Stimulated activated CD4-positive, alpha-beta T cell treated with anti-CD3 and anti-CD28 coated beads, Interleukin-12 subunit alpha, Interleukin-12 subunit beta, amount 100 ng/mL, for 24 hours (primary cell): ENCODE results near the gene WDR59.

Experiments
- DNase-seq, 2 experiments: peaks; one replicate each; pipeline ENCODE4 v3.0.0-alpha.2; 2020; ENCODE audit warnings: low read depth in 2 of 2

Gene WDR59

GRCh38 chr16:74903120-74903519 lies 81.8 kb downstream of the WDR59 start:
- no peak for DNase-seq

DNA sequence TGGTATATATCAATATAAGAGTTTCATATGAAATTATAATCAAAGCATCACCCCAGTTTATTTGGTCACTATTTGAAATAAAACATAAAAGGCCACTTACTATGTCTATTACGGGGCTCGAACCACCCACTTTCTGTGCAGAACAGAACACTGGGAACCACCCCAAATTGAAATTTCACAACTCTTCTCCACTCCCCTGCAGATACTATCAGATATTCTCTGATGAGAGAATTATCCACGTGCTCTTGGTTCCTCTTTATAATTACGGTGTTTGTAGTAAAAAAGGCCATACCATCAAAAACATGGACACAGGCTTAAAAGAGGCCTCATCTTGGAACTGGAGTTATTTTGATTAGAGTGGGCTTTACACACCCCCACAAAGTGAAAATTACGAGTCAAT lies 82.8 kb downstream of the WDR59 start:
- DNase-seq = no peak

GRCh38 chr16:74901606-74902005 lies 83.3 kb downstream of the WDR59 start:
- DNase-seq = no peak

DNA sequence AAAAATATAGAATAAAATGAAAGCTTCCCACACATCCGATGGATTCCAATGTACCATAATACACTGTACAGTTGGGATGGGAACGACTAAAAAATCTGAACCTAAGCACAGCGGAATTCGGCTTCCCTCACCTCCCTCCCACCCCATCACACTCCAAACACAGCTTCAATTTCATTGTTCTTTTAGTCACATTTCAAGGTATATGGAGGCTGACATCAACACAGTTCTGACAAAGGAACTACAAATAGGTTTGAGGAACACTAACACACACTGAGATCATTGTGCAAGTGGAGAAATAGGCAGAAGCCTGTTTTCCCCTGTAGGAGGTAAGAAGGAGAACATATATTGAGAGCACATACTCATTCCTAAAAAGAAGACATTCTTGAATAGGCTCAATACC lies 85.1 kb downstream of the WDR59 start:
- no peak for DNase-seq

- DNase-seq = no peak
Measured at GRCh38 chr16:74898659-74899058, 86.3 kb downstream of the WDR59 start.

DNA sequence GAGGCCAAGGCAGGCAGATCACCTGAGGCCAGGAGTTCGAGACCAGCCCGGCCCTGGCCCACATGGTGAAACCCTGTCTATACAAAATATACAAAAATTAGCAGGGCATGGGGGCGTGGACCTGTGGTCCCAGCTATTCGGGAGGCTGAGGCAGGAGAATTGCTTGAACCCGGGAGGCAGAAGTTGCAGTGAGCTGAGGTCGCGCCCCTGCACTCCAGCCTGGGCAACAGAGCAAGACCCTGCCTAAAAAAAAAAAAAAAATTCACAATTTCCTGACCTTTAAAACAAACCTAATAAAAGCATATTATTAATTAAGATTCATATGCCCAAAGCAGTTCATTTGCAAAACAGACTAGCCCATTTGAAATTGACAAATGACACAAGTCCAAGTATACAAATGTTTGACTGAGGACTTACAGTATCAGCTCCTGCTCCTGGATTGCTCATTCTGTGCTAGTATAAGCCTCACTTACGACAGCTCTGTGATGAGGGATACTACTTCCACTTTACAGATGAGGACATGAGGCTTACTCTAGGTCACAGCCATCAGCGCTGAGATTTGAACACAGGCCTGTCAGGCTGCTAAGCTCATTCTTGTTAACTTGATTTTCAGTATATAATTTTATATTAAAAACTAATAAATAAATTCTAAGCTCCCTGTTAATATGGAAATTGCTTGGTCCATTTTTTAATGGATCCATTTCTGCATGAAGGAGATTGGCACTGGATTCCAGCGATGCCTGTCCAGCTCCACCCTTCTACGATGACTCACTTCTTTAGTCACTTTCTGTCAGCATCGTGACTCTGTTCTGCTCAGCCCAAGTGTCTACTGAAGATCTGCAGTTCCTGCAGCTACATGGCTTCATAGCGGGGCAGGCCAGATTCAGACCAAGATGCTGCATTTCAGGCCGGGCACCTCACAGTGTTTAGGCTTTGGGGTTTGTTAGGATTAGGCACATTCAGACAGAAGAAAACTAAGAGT lies 88.2 kb downstream of the WDR59 start:
- no peak for DNase-seq

DNA sequence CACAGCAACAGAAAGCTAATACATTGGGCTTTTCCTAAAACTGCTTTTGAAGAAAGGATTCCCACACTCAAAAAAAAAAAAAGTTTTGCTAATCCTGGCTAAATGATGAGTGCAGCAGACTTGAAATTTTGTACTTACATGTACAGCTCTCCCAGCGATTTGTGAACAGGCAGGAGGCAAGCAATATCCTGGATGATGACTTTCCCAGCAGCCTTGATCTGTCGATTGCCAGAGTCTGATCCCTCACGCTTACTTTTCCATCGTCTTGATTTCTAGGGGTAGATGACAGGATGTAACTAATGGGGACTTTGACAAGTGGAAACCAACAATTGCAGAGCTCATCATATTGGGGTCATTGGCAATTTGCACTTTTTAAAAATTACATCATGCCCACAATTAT lies 91.4 kb downstream of the WDR59 start:
- DNase-seq = no peak

DNA sequence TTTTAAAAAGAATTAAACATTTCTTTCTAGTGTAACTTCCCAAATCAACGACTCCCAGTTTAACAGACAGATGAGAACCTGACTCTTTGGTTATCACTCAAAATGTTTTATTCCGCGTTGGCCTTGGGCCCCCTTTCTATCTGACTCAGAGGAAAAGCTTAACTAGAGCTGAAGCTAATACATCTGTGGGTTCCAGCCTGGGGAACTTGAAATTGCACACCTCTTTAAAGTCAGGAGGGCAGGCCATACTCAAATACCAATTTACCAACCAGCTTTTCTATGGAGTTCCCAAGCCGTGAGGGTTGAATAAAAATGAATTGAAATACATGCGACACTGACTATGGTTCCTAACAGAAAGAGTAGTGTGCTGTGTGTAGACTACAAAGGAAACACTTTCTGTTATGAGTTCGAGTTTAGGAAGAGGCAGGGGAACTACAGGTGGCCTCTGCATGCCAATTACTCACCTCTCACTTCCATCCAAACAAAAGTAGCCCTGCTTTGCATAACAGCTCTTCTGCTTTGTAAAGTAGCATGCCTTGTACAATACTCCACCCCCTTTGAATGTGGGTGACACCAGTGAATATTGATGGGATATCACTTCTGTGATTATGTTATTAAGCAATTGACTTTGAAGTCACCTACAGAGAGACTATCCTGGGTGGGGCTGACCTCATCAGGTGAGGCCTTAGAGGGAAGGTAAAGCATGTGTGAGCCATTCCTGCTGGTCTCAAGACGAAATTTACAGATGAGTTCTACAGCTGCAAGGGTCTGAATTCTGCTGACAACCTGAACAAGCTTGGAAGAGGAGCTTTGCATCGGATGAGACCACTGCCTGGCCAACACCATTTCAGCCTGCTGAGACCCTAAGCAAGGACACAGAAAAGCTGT lies 92.1 kb downstream of the WDR59 start:
- DNase-seq = no peak

GRCh38 chr16:74888888-74889287 lies 96.0 kb downstream of the WDR59 start:
- no peak for DNase-seq

GRCh38 chr16:74888232-74888862 lies 96.6 kb downstream of the WDR59 start:
- no peak for DNase-seq

DNA sequence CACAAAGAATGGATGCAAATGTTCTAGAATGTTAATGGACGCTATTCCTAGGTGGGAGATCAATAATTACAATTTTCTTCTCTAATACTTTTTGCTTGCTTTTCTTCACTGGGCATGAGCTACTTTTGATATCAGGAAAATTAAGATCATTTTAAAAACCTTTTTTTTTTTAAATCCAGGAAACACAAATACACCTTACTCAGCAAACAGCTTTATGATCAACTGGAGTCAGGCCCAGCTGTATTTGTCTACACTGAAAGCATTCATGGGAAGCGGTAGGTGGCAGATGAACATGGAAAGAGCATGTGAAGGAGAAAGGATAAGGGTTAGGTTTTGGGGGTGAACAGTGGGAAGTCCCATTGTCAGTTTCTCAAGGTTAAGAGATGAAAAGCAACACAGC lies 97.8 kb downstream of the WDR59 start:
- no peak for DNase-seq

GRCh38 chr16:74877706-74878105 lies 107.2 kb downstream of the WDR59 start:
- DNase-seq = no peak

DNA sequence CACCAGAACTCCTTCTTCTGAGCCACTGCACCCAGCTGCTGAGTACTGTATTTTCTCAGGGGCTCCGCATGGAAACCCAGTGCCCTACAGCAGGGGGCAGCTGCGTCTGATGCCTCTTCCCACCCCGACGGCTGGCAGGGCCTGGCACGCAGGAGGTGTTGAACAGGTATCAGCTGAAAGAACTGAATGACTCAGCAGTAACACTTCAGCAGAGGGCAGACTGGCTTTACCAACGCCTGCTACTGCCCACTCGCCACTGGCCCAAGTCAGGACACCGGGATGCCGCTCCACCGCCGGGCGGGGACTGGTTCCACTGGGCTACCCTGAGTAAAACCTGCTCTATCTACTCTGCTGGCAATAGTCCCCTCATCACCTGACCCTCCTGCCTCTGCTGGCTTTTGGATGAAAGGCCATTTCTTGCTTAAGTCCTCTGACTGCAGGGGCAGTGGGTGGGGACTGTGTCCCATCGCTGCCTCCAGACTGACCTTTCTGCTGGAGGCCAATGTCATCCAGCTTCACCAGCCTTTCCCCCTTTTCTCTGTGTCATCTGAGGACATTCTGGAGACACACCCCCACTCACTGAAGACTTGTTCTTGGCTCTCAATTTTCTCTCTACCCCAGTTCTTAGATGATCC lies 109.9 kb downstream of the WDR59 start:
- no peak for DNase-seq

DNA sequence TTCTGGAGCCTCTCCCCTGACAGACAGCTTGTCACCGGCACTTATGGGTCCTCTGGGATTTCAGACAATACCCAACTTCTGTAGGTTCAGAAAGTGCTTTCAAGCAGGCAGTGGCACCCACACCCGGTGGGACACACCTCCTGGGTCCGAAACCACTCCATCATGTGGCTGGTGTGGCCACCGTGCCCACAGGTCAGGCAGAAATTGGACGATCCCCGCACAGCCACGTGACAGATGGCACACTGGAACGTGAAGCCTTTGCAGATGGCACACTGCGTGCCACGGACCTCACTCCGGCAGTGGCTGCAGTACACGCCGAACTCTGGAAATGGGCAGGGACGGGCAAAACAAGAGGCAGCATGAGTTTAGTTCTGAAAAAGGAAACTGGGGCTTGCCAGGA lies 110.8 kb downstream of the WDR59 start:
- no peak for DNase-seq

GRCh38 chr16:74872302-74872701 lies 112.6 kb downstream of the WDR59 start:
- no peak for DNase-seq

- DNase-seq = no peak
Measured at GRCh38 chr16:74871608-74872007, 113.3 kb downstream of the WDR59 start.

GRCh38 chr16:74868501-74868900 lies 116.4 kb downstream of the WDR59 start:
- no peak for DNase-seq

GRCh38 chr16:74868035-74868434 lies 116.9 kb downstream of the WDR59 start:
- no peak for DNase-seq

GRCh38 chr16:74867281-74867849 lies 117.6 kb downstream of the WDR59 start:
- no peak for DNase-seq

- DNase-seq = no peak
Measured at GRCh38 chr16:74865922-74866598, 118.9 kb downstream of the WDR59 start.

DNA sequence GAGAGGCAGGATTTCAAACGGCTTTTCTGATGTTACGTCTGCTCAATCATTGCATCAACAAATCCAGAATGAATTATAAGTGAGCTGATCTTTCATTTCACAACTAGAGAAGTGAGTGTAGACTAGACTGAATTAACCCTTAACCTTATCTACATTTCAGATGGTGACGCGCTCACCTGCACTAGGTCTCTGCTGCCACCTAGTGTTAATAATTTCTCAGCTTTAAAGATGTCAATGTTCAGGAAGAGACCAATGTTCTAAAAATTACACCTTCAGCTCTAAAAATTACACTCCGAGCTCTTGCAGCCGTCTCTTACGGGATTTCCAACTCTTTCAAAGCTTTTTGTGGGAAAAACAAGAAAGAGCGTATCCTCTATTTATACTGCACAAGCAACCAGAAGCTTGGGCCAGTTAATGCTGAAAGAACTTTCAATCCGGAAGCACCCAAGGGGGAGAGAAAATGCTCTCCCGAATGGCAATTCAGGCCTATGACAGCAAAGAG lies 122.1 kb downstream of the WDR59 start:
- DNase-seq = no peak
